K562 (cell line): Measurements from ENCODE around the gene SYTL2. TPM values are rescaled to one million over a fixed set of nuclear protein-coding genes. Genes with fewer than 3 reads are reported as not detected.

Source experiments
- BRCA1 ChIP-seq, 2 experiments: fragments of 450-650 bp in 1 of 2; sonication (generic) in 1 of 2; formaldehyde crosslinking in 1 of 2; IDR thresholded peaks; 2 replicates each; pipeline versions ENCODE4 v1.5.0 to v1.6.1; 2017 to 2020; ENCODE audit warnings: mild to moderate bottlenecking in 1 of 2, missing genetic modification reagents in 1 of 2
- CBFB ChIP-seq: sonication (generic); formaldehyde crosslinking; IDR thresholded peaks from 2 replicates; pipeline ENCODE4 v1.4.0; 2020; ENCODE audit warnings: mild to moderate bottlenecking, missing genetic modification reagents
- CHD2 ChIP-seq: IDR thresholded peaks from 2 replicates; pipeline ENCODE4 v1.6.1; 2011; ENCODE audit warnings: low read depth, low read length
- CSDE1 ChIP-seq, 2 experiments: fragments of 450-650 bp; IDR thresholded peaks; 2 replicates each; pipeline ENCODE4 v1.6.1; 2016; ENCODE audit warnings: mild to moderate bottlenecking in 1 of 2
- GABPA ChIP-seq: fragments of 200-800 bp; sonication (Bioruptor generic); conservative IDR thresholded peaks from 2 replicates; pipeline ENCODE4 v1.6.1; 2016; ENCODE audit warnings: low read depth, missing genetic modification characterization, missing compliant biosample characterization
- HCFC1 ChIP-seq: IDR thresholded peaks from 2 replicates; pipeline ENCODE4 v1.6.1; 2012; ENCODE audit warnings: low read depth, low read length, improper control_type of control experiment
- JUNB ChIP-seq: fragments of 450-650 bp; formaldehyde crosslinking; conservative IDR thresholded peaks from 2 replicates; pipeline ENCODE4 v1.4.0; 2020; ENCODE audit warnings: mild to moderate bottlenecking
- KAT8 ChIP-seq: fragments of 450-650 bp; IDR thresholded peaks from 2 replicates; pipeline ENCODE4 v1.6.1; 2016; ENCODE audit warnings: low read depth, mild to moderate bottlenecking
- KLF16 ChIP-seq: IDR thresholded peaks from 2 replicates; pipeline ENCODE4 v1.6.1; 2016; ENCODE audit warnings: antibody characterized with exemption
- L3MBTL2 ChIP-seq: fragments of 450-650 bp; IDR thresholded peaks from 2 replicates; pipeline ENCODE4 v1.6.1; 2016; ENCODE audit warnings: mild to moderate bottlenecking, moderate library complexity
- NONO ChIP-seq, 2 experiments: fragments of 200-400 bp in 1 of 2; fragments of 450-650 bp in 1 of 2; formaldehyde crosslinking in 1 of 2; IDR thresholded peaks; 2 replicates each; pipeline ENCODE4 v1.6.1; 2017; ENCODE audit warnings: low read depth in 2 of 2, mild to moderate bottlenecking in 2 of 2, moderate library complexity in 2 of 2, low read length in 1 of 2
- SETDB1 ChIP-seq: IDR thresholded peaks from one replicate; pipeline ENCODE4 v1.6.1; 2012; ENCODE audit warnings: low read length, control low read depth, inconsistent platforms
- TEAD2 ChIP-seq: fragments of 450-650 bp; IDR thresholded peaks from 2 replicates; pipeline ENCODE4 v1.6.1; 2016; ENCODE audit warnings: missing genetic modification characterization, control low read depth, missing compliant biosample characterization
- U2AF1 ChIP-seq: fragments of 200-400 bp; formaldehyde crosslinking; optimal IDR thresholded peaks from 2 replicates; pipeline ENCODE3; 2017; ENCODE audit warnings: mild to moderate bottlenecking, low read depth, low read length, moderate library complexity
- ZBTB34 ChIP-seq: fragments of 250-450 bp; sonication (Bioruptor Pico); IDR thresholded peaks from 2 replicates; pipeline ENCODE4 v1.8.0; 2021; ENCODE audit warnings: mild to moderate bottlenecking, moderate library complexity
- ZNF146 ChIP-seq: IDR thresholded peaks from one replicate; pipeline ENCODE4 v1.6.1; 2018; ENCODE audit warnings: missing compliant biosample characterization; ENCODE audit not compliant: unreplicated experiment
- ZNF184 ChIP-seq: sonication (generic); formaldehyde crosslinking; IDR thresholded peaks from 2 replicates; pipeline ENCODE4 v1.5.0; 2020; ENCODE audit warnings: missing genetic modification reagents
- ZNF324 ChIP-seq: fragments of 250-450 bp; sonication (Bioruptor Pico); IDR thresholded peaks from 2 replicates; pipeline ENCODE4 v1.4.0; 2020; ENCODE audit warnings: mild to moderate bottlenecking
- ZNF354B ChIP-seq: fragments of 250-450 bp; sonication (Bioruptor Pico); IDR thresholded peaks from 2 replicates; pipeline ENCODE4 v1.4.0; 2020
- polyA plus RNA-seq, 8 experiments: library from polyadenylated mRNA; depleted of rRNA in 4 of 8; stranded (reverse) in 5 of 8; unstranded in 3 of 8; fragments of >200 nt; fragmentation: Nextera tagmentation in 2 of 8; fragmentation: Illumina TruSeq in 1 of 8; extraction: Ambion mirVana in 2 of 8; extraction: Trizol in 1 of 8; gene quantifications; 2 replicates each; pipeline versions ENCODE4 v1.2.1 to v1.2.3, GENCODE V29; 2011 to 2014; ENCODE audit warnings: inconsistent platforms in 1 of 8, missing spikeins in 1 of 8
- total RNA-seq, 7 experiments: library from RNA; depleted of rRNA in 6 of 7; stranded (reverse); fragments of >200 nt in 6 of 7; fragmentation: Illumina TruSeq in 2 of 7; extraction: Trizol in 2 of 7; gene quantifications; 2 replicates each; pipeline versions ENCODE4 v1.2.1 to v1.2.3, GENCODE V29; 2011 to 2021; ENCODE audit warnings: low replicate concordance in 1 of 7
- TF ChIP-seq, protein P1 (sequence below), 2 experiments: fragments of 450-650 bp; IDR thresholded peaks; 2 replicates each; pipeline ENCODE4 v1.6.1; 2016; ENCODE audit warnings: mild to moderate bottlenecking in 2 of 2, borderline replicate concordance in 1 of 2, low read depth in 1 of 2, moderate library complexity in 1 of 2

SYTL2 gene
- total and polyA plus RNA-seq, 9 of the 15 experiments (the other 6 are each of a cell fraction or from before 2014, with no cell fraction given) = 0.05 to 0.57 (median 0.35) TPM

GRCh38 chr11:85664615-85665481 lies 146.1 kb downstream of the SYTL2 start, which contains the start of gene CREBZF (continued):
- no peak for TF ChIP-seq ZNF184
- peak; percentile 73; the same call in 1 of the 2 replicates for TF ChIP-seq KLF16
- peak; percentile 90 for TF ChIP-seq GABPA (tag)
- no peak for TF ChIP-seq ZNF324 (CRISPR knock-in tag)
- peak; percentile 45 for TF ChIP-seq U2AF1
- TF ChIP-seq NONO (IDR thresholded peaks at IDR 0.05; ENCODE audit: low read depth in 2 of 2, low read length in 1 of 2) = peak; percentile 63; a peak in 2 of 4 replicates
- no peak for TF ChIP-seq SETDB1
- TF ChIP-seq CSDE1 (IDR thresholded peaks at IDR 0.05) = no peak
- TF ChIP-seq L3MBTL2 = peak; percentile 83
- TF ChIP-seq ZNF354B (CRISPR knock-in tag) = no peak
- no peak for TF ChIP-seq TEAD2 (tag)
- peak; percentile 69; the same call in 1 of the 2 replicates for TF ChIP-seq CBFB (CRISPR knock-in tag)
- no peak for TF ChIP-seq JUNB (CRISPR knock-in tag)
- peak; percentile 97 for TF ChIP-seq CHD2
- TF ChIP-seq, protein P1, sequence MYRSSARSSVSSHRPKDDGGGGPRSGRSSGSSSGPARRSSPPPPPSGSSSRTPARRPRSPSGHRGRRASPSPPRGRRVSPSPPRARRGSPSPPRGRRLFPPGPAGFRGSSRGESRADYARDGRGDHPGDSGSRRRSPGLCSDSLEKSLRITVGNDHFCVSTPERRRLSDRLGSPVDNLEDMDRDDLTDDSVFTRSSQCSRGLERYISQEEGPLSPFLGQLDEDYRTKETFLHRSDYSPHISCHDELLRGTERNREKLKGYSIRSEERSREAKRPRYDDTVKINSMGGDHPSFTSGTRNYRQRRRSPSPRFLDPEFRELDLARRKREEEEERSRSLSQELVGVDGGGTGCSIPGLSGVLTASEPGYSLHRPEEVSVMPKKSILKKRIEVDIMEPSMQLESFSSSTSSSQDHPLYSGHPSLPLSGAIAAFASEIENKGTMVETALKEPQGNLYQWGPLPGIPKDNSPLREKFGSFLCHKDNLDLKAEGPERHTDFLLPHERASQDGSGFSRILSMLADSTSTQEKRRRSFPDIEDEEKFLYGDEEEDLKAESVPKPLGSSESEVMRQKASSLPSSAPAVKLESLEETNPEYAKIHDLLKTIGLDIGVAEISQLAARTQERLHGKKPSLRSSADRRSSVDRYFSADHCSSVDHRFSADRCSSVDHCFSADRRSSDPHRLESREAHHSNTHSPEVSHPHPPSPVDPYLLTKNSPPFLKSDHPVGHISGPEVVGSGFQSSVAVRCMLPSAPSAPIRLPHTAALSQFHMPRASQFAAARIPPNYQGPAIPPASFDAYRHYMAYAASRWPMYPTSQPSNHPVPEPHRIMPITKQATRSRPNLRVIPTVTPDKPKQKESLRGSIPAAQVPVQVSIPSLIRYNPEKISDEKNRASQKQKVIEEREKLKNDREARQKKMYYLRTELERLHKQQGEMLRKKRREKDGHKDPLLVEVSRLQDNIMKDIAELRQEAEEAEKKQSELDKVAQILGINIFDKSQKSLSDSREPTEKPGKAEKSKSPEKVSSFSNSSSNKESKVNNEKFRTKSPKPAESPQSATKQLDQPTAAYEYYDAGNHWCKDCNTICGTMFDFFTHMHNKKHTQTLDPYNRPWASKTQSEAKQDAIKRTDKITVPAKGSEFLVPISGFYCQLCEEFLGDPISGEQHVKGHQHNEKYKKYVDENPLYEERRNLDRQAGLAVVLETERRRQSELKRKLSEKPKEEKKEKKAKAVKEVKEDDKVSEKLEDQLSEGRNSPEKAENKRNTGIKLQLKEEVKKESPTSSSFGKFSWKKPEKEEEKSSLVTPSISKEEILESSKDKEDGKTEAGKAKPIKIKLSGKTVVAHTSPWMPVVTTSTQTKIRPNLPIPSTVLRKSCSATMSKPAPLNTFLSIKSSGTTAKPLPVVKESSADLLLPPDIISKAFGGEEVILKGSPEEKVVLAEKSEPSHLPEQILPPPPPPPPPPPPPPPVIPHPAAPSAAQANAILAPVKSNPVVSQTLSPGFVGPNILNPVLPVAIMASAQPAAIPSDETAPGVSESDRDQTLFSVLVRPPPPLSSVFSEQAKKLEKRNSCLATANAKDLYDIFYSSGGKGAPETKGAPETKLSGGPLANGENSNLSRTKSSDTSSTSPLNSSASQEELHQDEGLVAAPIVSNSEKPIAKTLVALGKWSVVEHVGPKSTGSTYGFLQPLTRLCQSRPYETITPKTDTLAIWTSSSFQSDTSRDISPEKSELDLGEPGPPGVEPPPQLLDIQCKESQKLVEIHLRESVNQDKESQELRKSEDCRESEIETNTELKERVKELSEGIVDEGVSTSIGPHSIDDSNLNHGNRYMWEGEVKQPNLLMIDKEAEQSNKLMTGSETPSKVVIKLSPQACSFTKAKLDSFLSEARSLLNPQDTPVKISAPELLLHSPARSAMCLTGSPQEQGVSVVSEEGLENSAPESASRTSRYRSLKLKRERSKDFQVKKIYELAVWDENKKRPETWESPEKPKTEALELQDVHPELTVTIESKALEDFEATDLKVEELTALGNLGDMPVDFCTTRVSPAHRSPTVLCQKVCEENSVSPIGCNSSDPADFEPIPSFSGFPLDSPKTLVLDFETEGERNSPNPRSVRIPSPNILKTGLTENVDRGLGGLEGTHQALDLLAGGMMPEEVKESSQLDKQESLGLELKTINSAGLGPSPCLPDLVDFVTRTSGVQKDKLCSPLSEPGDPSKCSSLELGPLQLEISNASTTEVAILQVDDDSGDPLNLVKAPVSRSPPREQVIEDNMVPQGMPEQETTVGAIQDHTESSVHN (IDR thresholded peaks at IDR 0.05; ENCODE audit: borderline replicate concordance in 1 of 2, low read depth in 1 of 2) = 0 out of 4 replicates have a peak, but pooled peaks of 1 of the 2 experiments have one; percentile 9
- TF ChIP-seq ZNF146 (CRISPR knock-in tag) = no peak
- TF ChIP-seq ZBTB34 (CRISPR knock-in tag) = no peak
- no peak for TF ChIP-seq KAT8
- no peak for TF ChIP-seq BRCA1 (IDR thresholded peaks at IDR 0.05)
- TF ChIP-seq BRCA1 (CRISPR knock-in tag; IDR thresholded peaks at IDR 0.05) = no peak
- peak; percentile 36; the same call in 1 of the 2 replicates for TF ChIP-seq HCFC1
